ENCODE data around the gene ERC1. TPM values are rescaled to one million over a fixed set of nuclear protein-coding genes. Genes with fewer than 3 reads are reported as not detected.

The ERC1 gene
- total RNA-seq, 1 donor from 2014 or later, result 42.6 TPM

GRCh38 chr12:1007994-1008393 is 17.0 kb downstream of the ERC1 start:
- Mint-ChIP-seq H3K9me3 (no peaks in the 10 kb centered on the region), H3K36me3 (ENCODE audit: low read depth) (no peaks in the 10 kb centered on the region), H3K4me3 (ENCODE audit: low read depth) (no peak overlapping the region), H3K4me1 (ENCODE audit: low read depth) (peaks cover 4% of the 10 kb centered on the region), H3K27me3 (ENCODE audit: low read depth) (no peaks in the 10 kb centered on the region), H3K27ac (no peak overlapping the region)
- DNase-seq (ENCODE audit: low spot score), result no peak
- intact Hi-C loops (cut with micrococcal nuclease), result no loop called here

- no peaks in the 10 kb centered on the region for H3K9me3 Mint-ChIP-seq
- no peak overlapping the region for H3K27ac Mint-ChIP-seq
- no peaks in the 10 kb centered on the region for H3K27me3 Mint-ChIP-seq (ENCODE audit: low read depth)
- no peak overlapping the region for H3K4me3 Mint-ChIP-seq (ENCODE audit: low read depth)
- no peaks in the 10 kb centered on the region for H3K36me3 Mint-ChIP-seq (ENCODE audit: low read depth)
- intact Hi-C loops (cut with micrococcal nuclease), result no loop called here
- H3K4me1 Mint-ChIP-seq (ENCODE audit: low read depth), result peaks cover 4% of the 10 kb centered on the region
- no peak for DNase-seq (ENCODE audit: low spot score)
Measured at GRCh38 chr12:1011091-1011490, 20.1 kb downstream of the ERC1 start.

- intact Hi-C loops (cut with micrococcal nuclease), result no loop called here
- H3K4me1 Mint-ChIP-seq (ENCODE audit: low read depth), result no peaks in the 10 kb centered on the region
- DNase-seq (ENCODE audit: low spot score), result no peak
- H3K27me3 Mint-ChIP-seq (ENCODE audit: low read depth), result no peaks in the 10 kb centered on the region
- no peaks in the 10 kb centered on the region for H3K36me3 Mint-ChIP-seq (ENCODE audit: low read depth)
- no peak overlapping the region for H3K4me3 Mint-ChIP-seq (ENCODE audit: low read depth)
- H3K27ac Mint-ChIP-seq, result no peak overlapping the region
- no peaks in the 10 kb centered on the region for H3K9me3 Mint-ChIP-seq
Measured at GRCh38 chr12:1013618-1014489, 22.8 kb downstream of the ERC1 start.

- Mint-ChIP-seq H3K27me3 (ENCODE audit: low read depth) (no peaks in the 10 kb centered on the region), H3K4me1 (ENCODE audit: low read depth) (peaks cover 2% of the 10 kb centered on the region), H3K4me3 (ENCODE audit: low read depth) (no peak overlapping the region), H3K27ac (no peak overlapping the region), H3K9me3 (no peaks in the 10 kb centered on the region), H3K36me3 (ENCODE audit: low read depth) (peaks cover 11% of the 10 kb centered on the region)
- intact Hi-C loops (cut with micrococcal nuclease), result no loop called here
- no peak for DNase-seq (ENCODE audit: low spot score)
Measured at GRCh38 chr12:1019283-1019682, 28.3 kb downstream of the ERC1 start.

DNA sequence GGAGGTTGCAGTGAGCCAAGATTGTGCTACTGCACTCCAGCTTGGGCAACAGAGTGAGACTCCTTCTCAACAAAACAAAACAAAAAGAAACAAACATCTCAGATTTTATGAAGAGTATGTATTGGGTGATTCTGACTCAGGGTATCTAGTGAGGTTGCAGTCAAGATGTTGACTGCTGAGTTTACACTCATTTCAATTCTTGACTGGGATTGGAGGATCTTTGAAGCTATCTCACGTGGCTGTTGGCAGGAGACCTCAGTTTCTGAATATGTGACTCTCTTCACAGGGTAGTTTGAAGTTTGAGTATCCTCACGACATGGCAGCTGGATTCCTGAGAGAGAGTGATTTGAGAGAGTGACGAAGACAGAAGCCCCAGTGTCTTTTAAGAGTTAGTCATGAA is 29.4 kb downstream of the ERC1 start:
- Mint-ChIP-seq H3K9me3 (no peaks in the 10 kb centered on the region), H3K27me3 (ENCODE audit: low read depth) (no peaks in the 10 kb centered on the region), H3K4me1 (ENCODE audit: low read depth) (peaks cover 2% of the 10 kb centered on the region), H3K4me3 (ENCODE audit: low read depth) (no peak overlapping the region), H3K27ac (no peak overlapping the region), H3K36me3 (ENCODE audit: low read depth) (peaks cover 11% of the 10 kb centered on the region)
- no peak for DNase-seq (ENCODE audit: low spot score)
- intact Hi-C loops (cut with micrococcal nuclease), result no loop called here

DNA sequence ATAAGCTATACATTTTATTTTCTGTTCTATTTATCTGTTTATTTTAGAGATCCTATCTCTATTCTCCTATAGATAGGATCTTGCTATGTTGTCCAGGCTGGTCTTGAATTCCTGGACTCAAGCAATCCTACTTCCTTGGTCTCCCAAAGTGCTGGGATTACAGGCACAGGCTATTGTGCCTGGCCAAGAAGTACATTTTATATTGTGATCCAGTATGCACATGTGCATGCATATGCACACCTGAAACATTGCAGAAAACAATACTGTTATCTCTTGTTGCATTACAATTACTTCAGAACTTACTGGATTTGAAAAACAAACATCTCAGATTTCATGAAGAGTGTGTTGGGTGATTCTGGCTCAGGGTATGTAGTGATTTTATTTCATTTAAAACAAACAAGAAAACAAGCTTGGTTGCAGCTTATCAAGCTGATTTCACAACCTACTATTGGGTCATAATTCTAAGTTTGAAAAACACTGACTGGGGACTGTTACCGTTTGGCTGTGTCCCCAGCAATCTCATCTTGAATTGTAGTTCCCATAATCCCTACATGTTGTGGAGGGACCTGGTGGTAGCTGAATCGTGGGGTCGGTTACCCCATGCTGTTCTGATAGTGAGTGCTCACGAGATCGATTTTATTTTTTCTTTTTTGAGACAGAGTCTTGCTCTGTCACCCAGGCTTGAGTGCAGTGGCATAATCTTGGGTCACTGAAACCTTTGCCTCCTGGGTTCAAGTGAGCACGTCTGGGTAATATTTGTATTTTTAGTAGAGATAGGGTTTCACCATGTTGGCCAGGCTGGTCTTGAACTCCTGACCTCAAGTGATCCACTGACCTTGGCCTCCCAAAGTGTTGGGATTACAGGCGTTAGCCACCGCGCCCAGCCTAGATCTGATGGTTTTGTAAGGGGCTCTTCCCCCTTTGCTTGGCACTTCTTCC is 31.3 kb downstream of the ERC1 start:
- no peaks in the 10 kb centered on the region for H3K9me3 Mint-ChIP-seq
- no peak overlapping the region for H3K4me3 Mint-ChIP-seq (ENCODE audit: low read depth)
- H3K27ac Mint-ChIP-seq, result no peak overlapping the region
- peaks cover 11% of the 10 kb centered on the region for H3K36me3 Mint-ChIP-seq (ENCODE audit: low read depth)
- H3K27me3 Mint-ChIP-seq (ENCODE audit: low read depth), result no peaks in the 10 kb centered on the region
- no peak for DNase-seq (ENCODE audit: low spot score)
- H3K4me1 Mint-ChIP-seq (ENCODE audit: low read depth), result peaks cover 2% of the 10 kb centered on the region
- intact Hi-C loops (cut with micrococcal nuclease), result no loop called here

DNA sequence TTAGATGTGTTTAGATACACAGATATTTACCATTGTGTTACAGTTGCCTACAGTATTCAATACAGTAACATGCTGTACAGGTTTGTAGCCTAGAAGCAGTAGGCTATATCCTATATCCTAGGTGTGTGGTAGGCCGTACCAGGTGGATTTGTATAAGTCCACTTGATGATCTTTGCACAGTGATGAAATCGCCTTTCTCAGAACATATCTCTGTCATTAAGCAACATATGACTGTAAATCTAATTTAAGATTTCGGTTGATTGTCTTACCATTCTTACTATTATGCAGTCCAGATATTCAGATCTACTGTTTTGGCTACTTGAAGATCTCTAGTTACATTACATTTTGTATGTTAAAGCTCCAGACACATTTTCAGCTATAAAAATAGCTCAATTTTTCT is 39.8 kb downstream of the ERC1 start:
- Mint-ChIP-seq H3K27me3 (ENCODE audit: low read depth) (no peaks in the 10 kb centered on the region), H3K36me3 (ENCODE audit: low read depth) (peaks cover 12% of the 10 kb centered on the region), H3K27ac (no peak overlapping the region), H3K4me3 (ENCODE audit: low read depth) (no peak overlapping the region), H3K4me1 (ENCODE audit: low read depth) (no peaks in the 10 kb centered on the region), H3K9me3 (no peaks in the 10 kb centered on the region)
- intact Hi-C loops (cut with micrococcal nuclease), result no loop called here
- DNase-seq (ENCODE audit: low spot score), result no peak

- no peak overlapping the region for H3K27ac Mint-ChIP-seq
- H3K27me3 Mint-ChIP-seq (ENCODE audit: low read depth), result no peaks in the 10 kb centered on the region
- intact Hi-C loops (cut with micrococcal nuclease), result no loop called here
- H3K36me3 Mint-ChIP-seq (ENCODE audit: low read depth), result peaks cover 3% of the 10 kb centered on the region
- no peaks in the 10 kb centered on the region for H3K9me3 Mint-ChIP-seq
- no peak for DNase-seq (ENCODE audit: low spot score)
- no peak overlapping the region for H3K4me3 Mint-ChIP-seq (ENCODE audit: low read depth)
- H3K4me1 Mint-ChIP-seq (ENCODE audit: low read depth), result no peaks in the 10 kb centered on the region
Measured at GRCh38 chr12:1034243-1034642, 43.2 kb downstream of the ERC1 start.

GRCh38 chr12:1034751-1035457 is 43.9 kb downstream of the ERC1 start:
- no peak overlapping the region for H3K27ac Mint-ChIP-seq

DNA sequence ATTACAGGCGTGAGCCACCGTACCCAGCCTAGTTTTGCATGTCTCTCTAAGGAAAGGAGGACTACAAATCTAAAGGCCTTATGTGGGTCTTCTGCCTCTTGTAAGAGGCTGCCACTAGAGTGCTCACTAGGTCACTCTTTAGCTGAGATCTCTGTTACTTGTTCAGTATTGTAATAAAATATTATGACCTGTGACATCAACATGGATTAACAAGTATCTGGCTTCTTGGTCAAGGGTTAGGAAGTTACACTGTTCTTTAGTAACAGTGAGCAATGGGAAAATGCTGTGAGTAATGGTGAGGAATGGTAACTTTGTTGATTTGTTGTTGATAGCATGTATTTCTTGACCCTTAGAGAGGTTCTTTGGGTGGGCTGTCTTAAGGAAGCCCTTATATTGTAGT is 50.5 kb downstream of the ERC1 start:
- DNase-seq (ENCODE audit: low spot score), result no peak
- H3K4me3 Mint-ChIP-seq (ENCODE audit: low read depth), result no peak overlapping the region
- H3K36me3 Mint-ChIP-seq (ENCODE audit: low read depth), result peaks cover 6% of the 10 kb centered on the region
- no peak overlapping the region for H3K27ac Mint-ChIP-seq
- H3K27me3 Mint-ChIP-seq (ENCODE audit: low read depth), result no peaks in the 10 kb centered on the region
- no peaks in the 10 kb centered on the region for H3K9me3 Mint-ChIP-seq
- peaks cover 1% of the 10 kb centered on the region for H3K4me1 Mint-ChIP-seq (ENCODE audit: low read depth)
- intact Hi-C loops (cut with micrococcal nuclease), result no loop called here

More at GRCh38 chr12:1034751-1035457, 43.9 kb downstream of the ERC1 start:
- Mint-ChIP-seq H3K27me3 (ENCODE audit: low read depth) (no peaks in the 10 kb centered on the region), H3K9me3 (no peaks in the 10 kb centered on the region), H3K36me3 (ENCODE audit: low read depth) (peaks cover 3% of the 10 kb centered on the region), H3K4me1 (ENCODE audit: low read depth) (no peaks in the 10 kb centered on the region), H3K4me3 (ENCODE audit: low read depth) (no peak overlapping the region)
- no peak for DNase-seq (ENCODE audit: low spot score)
- intact Hi-C loops (cut with micrococcal nuclease), result no loop called here

GRCh38 chr12:1044199-1044598 is 53.2 kb downstream of the ERC1 start:
- Mint-ChIP-seq H3K27ac (no peak overlapping the region), H3K36me3 (ENCODE audit: low read depth) (peaks cover 6% of the 10 kb centered on the region), H3K4me1 (ENCODE audit: low read depth) (peaks cover 5% of the 10 kb centered on the region), H3K4me3 (ENCODE audit: low read depth) (no peak overlapping the region), H3K27me3 (ENCODE audit: low read depth) (no peaks in the 10 kb centered on the region), H3K9me3 (no peaks in the 10 kb centered on the region)
- intact Hi-C loops (cut with micrococcal nuclease), result no loop called here
- DNase-seq (ENCODE audit: low spot score), result no peak

DNA sequence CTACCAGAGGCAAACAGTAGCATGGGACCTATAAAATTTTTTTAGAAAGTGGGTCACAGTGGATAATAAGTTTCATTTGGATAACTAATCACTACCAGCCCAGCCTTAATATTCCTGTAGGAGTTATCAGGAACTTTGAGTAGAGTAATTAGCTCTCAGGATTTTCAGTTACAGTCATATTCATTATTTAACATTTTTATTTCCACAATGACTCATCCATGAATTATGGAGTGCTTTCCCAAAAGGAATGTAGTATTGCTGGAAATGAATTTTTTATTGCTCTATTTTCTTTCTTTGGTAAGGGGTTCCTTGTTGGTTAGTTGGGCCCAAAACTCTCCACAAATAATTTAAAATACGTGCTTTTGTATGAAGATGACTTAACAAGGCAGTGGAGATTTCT is 53.7 kb downstream of the ERC1 start:
- Mint-ChIP-seq H3K4me3 (ENCODE audit: low read depth) (no peak overlapping the region), H3K27ac (no peak overlapping the region), H3K36me3 (ENCODE audit: low read depth) (peaks cover 6% of the 10 kb centered on the region), H3K4me1 (ENCODE audit: low read depth) (peaks cover 5% of the 10 kb centered on the region), H3K9me3 (no peaks in the 10 kb centered on the region), H3K27me3 (ENCODE audit: low read depth) (no peaks in the 10 kb centered on the region)
- no peak for DNase-seq (ENCODE audit: low spot score)
- intact Hi-C loops (cut with micrococcal nuclease), result no loop called here
